Endothelial cell of umbilical vein (primary cell): ENCODE data around the gene OTULIN. TPM values are rescaled to one million over a fixed set of nuclear protein-coding genes. Genes with fewer than 3 reads are reported as not detected.

Experiments
- BruUV-seq: library from RNA; stranded (reverse); fragments of 400-500 nt; replicated peaks from 2 replicates; lab custom pipeline; 2021; lab: Mats Ljungman, UMichigan
- CTCF ChIA-PET: fragments of 300-600, 350-600 bp; sonication (Branson Sonifier 250); formaldehyde crosslinking; loops from one replicate; lab custom pipeline; 2021; ENCODE audit warnings: antibody characterized with exemption, inconsistent platforms; lab: Charles Lee
- POLR2A ChIA-PET: fragments of 300-600, 350-600 bp; sonication (Branson Sonifier 250); formaldehyde crosslinking; loops from one replicate; lab custom pipeline; 2021; ENCODE audit warnings: antibody characterized with exemption, inconsistent platforms; lab: Charles Lee
- DNase-seq: peaks from one replicate; pipeline ENCODE4 v3.0.0-alpha.2; 2011; ENCODE audit warnings: low read depth, low spot score
- FAIRE-seq: peaks from 2 replicates; lab custom pipeline; 2011; peaks lifted over from hg19 to GRCh38; lab: Jason Lieb, UNC
- H2AFZ ChIP-seq: 2 replicates; pipeline ENCODE4 v1.6.0; 2012; ENCODE audit warnings: low read depth, low read length, control low read depth, inconsistent platforms
- H3K27ac ChIP-seq: 2 replicates; pipeline ENCODE4 v1.5.1; 2011; ENCODE audit warnings: low read depth, mild to moderate bottlenecking, control low read depth, low read length, moderate library complexity; ENCODE audit not compliant: insufficient read depth
- H3K27me3 ChIP-seq, 2 experiments: 2 replicates each; pipeline versions ENCODE4 v1.6.0 to v1.6.1; 2011; ENCODE audit warnings: low read length in 2 of 2, mixed read lengths in 1 of 2; ENCODE audit not compliant: control insufficient read depth in 2 of 2, insufficient read depth in 2 of 2
- H3K36me3 ChIP-seq, 2 experiments: 2 replicates in 1 of 2; 3 replicates in 1 of 2; pipeline ENCODE4 v1.5.1; 2011; ENCODE audit warnings: low read length in 2 of 2, mild to moderate bottlenecking in 1 of 2, moderate library complexity in 1 of 2; ENCODE audit not compliant: control insufficient read depth in 2 of 2, insufficient read depth in 2 of 2; ENCODE audit errors: extremely low read depth in 1 of 2
- H3K4me1 ChIP-seq: 3 replicates; pipeline ENCODE4 v1.5.1; 2011; ENCODE audit warnings: mild to moderate bottlenecking, low read length; ENCODE audit not compliant: control insufficient read depth, insufficient read depth; ENCODE audit errors: extremely low read depth
- H3K4me2 ChIP-seq: 2 replicates; pipeline ENCODE4 v1.6.1; 2011; ENCODE audit warnings: low read length, control low read depth, mixed read lengths; ENCODE audit not compliant: insufficient read depth
- H3K4me3 ChIP-seq, 3 experiments: fragments of 200-600 bp in 1 of 3; sonication (generic), shearing (Covaris generic) in 1 of 3; replicated peaks in 1 of 3; 2 replicates each; pipeline ENCODE4 v1.5.1; 2011 to 2016; ENCODE audit warnings: control low read depth in 3 of 3, low read length in 3 of 3, mild to moderate bottlenecking in 2 of 3, inconsistent platforms in 1 of 3, low read depth in 1 of 3, moderate library complexity in 1 of 3; ENCODE audit not compliant: insufficient read depth in 1 of 3
- H3K79me2 ChIP-seq: 2 replicates; pipeline ENCODE4 v1.6.0; 2012; ENCODE audit warnings: low read length, inconsistent platforms; ENCODE audit not compliant: control insufficient read depth, insufficient read depth
- H3K9ac ChIP-seq: replicated peaks from 2 replicates; pipeline ENCODE3; 2011; ENCODE audit warnings: low read length, control low read depth; ENCODE audit not compliant: insufficient read depth; ENCODE audit errors: extremely low read depth
- H3K9me1 ChIP-seq: replicated peaks from 3 replicates; pipeline ENCODE4 v1.6.0; 2011; ENCODE audit warnings: mild to moderate bottlenecking, low read length; ENCODE audit not compliant: control insufficient read depth, insufficient read depth; ENCODE audit errors: extremely low read depth
- H3K9me3 ChIP-seq: replicated peaks from 2 replicates; pipeline ENCODE4 v1.5.1; 2012; ENCODE audit warnings: low read length, inconsistent platforms; ENCODE audit not compliant: control insufficient read depth, insufficient read depth
- H4K20me1 ChIP-seq: replicated peaks from 2 replicates; pipeline ENCODE3; 2011; ENCODE audit warnings: mild to moderate bottlenecking, low read length; ENCODE audit not compliant: control insufficient read depth, insufficient read depth; ENCODE audit errors: extremely low read depth
- CTCF ChIP-seq, 2 donors: IDR thresholded peaks; 1 replicate in 1 of 2; 2 replicates in 1 of 2; pipeline ENCODE4 v1.5.1; 2011; ENCODE audit warnings: low read length in 2 of 2, mild to moderate bottlenecking in 2 of 2, moderate library complexity in 2 of 2, control low read depth in 1 of 2, inconsistent platforms in 1 of 2, low read depth in 1 of 2; ENCODE audit not compliant: insufficient read depth in 1 of 2; ENCODE audit errors: extremely low read depth in 1 of 2
- EZH2 ChIP-seq: IDR thresholded peaks from 2 replicates; pipeline ENCODE4 v1.6.1; 2012; ENCODE audit warnings: borderline replicate concordance, low read depth, mild to moderate bottlenecking, moderate library complexity, low read length, inconsistent platforms; ENCODE audit not compliant: severe bottlenecking
- FOS ChIP-seq: IDR thresholded peaks from 2 replicates; pipeline ENCODE4 v1.6.1; 2011; ENCODE audit warnings: mild to moderate bottlenecking, low read length, moderate library complexity, borderline replicate concordance; ENCODE audit not compliant: insufficient read depth
- GATA2 ChIP-seq: IDR thresholded peaks from 2 replicates; pipeline ENCODE4 v1.7.0; 2011; ENCODE audit warnings: low read depth, mild to moderate bottlenecking, moderate library complexity, mixed read lengths, low read length; ENCODE audit not compliant: insufficient read length, insufficient read depth
- JUN ChIP-seq: IDR thresholded peaks from 2 replicates; pipeline ENCODE4 v1.6.1; 2011; ENCODE audit warnings: borderline replicate concordance, low read depth; ENCODE audit not compliant: insufficient read length, insufficient read depth
- MAX ChIP-seq: IDR thresholded peaks from 2 replicates; pipeline ENCODE4 v1.6.1; 2011; ENCODE audit not compliant: insufficient read depth, insufficient read length
- MYC ChIP-seq: IDR thresholded peaks from one replicate; pipeline ENCODE4 v1.6.1; 2011; ENCODE audit warnings: mild to moderate bottlenecking, low read depth, low read length
- POLR2A ChIP-seq: IDR thresholded peaks from 2 replicates; pipeline ENCODE4 v1.6.1; 2012; ENCODE audit warnings: low read depth, mild to moderate bottlenecking, control low read depth, low read length
- POLR2AphosphoS5 ChIP-seq: IDR thresholded peaks from 2 replicates; pipeline ENCODE4 v1.6.1; 2012; ENCODE audit warnings: low read depth, mild to moderate bottlenecking, control low read depth, low read length, moderate library complexity; ENCODE audit not compliant: insufficient read depth
- dilution Hi-C: fragments of 300-500 bp; cut with MboI; formaldehyde crosslinking; loops from one replicate; pipeline ENCODE4 v1.15.0; 2019; ENCODE audit warnings: low sequenced_read_pairs; ENCODE audit not compliant: extremely low pct_ligation_motif_present
- intact Hi-C: fragments of 100-400 bp; cut with micrococcal nuclease; formaldehyde crosslinking; loops from one replicate; pipeline ENCODE4 v1.10.0; 2022
- polyA plus RNA-seq, 4 experiments: library from polyadenylated mRNA; depleted of rRNA in 3 of 4; stranded (reverse) in 3 of 4; unstranded in 1 of 4; fragments of >200 nt; gene quantifications; 2 replicates each; pipeline versions ENCODE4 v1.2.1 to v1.2.3, GENCODE V29; 2011 to 2012; ENCODE audit warnings: missing spikeins in 1 of 4
- total RNA-seq: library from RNA; stranded (reverse); gene quantifications from 2 replicates; pipeline ENCODE4 v1.2.3, GENCODE V29; 2021

OTULIN gene
- total and polyA plus RNA-seq, 2 donors (not counting 3 experiments of a cell fraction or from before 2014, with no cell fraction given), result 7.8 to 30.2 TPM

- Histone ChIP-seq H3K9ac (no peak overlapping the region), H3K4me1 (no peaks in the 10 kb centered on the region), H3K9me3 (no peaks in the 10 kb centered on the region), H3K27ac (no peak overlapping the region), H3K79me2 (no peaks in the 10 kb centered on the region), H3K9me1 (no peaks in the 10 kb centered on the region), H3K4me3 (no peak overlapping the region), H2AFZ (no peak overlapping the region), H3K27me3 (no peaks in the 10 kb centered on the region), H3K36me3 (peaks cover 7 to 13% of the 10 kb centered on the region in 2 experiments), H3K4me2 (no peak overlapping the region), H4K20me1 (no peaks in the 10 kb centered on the region)
- no TSS peak for BruUV-seq
- intact Hi-C loops (no loop called here), dilution Hi-C loops (no loop called here)
- POLR2A ChIA-PET, result no interaction called here
- no peak for DNase-seq
- no peak for FAIRE-seq
- TF ChIP-seq MYC, result no peak
- TF ChIP-seq JUN, result no peak
- TF ChIP-seq POLR2A, result no peak
- TF ChIP-seq GATA2, result no peak
- TF ChIP-seq EZH2, result no peak
- TF ChIP-seq POLR2AphosphoS5, result no peak
- no peak for TF ChIP-seq MAX
- no peak for TF ChIP-seq CTCF (IDR thresholded peaks at IDR 0.05; ENCODE audit: extremely low read depth in 1 of 2, insufficient read depth in 1 of 2, low read depth in 1 of 2, low read length in 2 of 2)
- no peak for TF ChIP-seq FOS
- CTCF ChIA-PET, result no interaction called here
These were observed 34.6 kb downstream of the OTULIN start for GRCh38 chr5:14699159-14699558.
